HG03469 (cell line): ENCODE measurements around the gene STK32B.
"Not testable (repeated sequence)": the region's sequence is repeated elsewhere in the genome, so short reads cannot be mapped to it uniquely, and the experiment has no call there.

Source experiments
- ATAC-seq: cut with Tn5 transposase; IDR thresholded peaks from one replicate; pipeline ENCODE4 v1.9.1; 2021; ENCODE audit warnings: mild to moderate bottlenecking, moderate library complexity, moderate number of reproducible peaks; ENCODE audit not compliant: unreplicated experiment

STK32B gene

GRCh38 chr4:5066101-5066500 is 14.8 kb downstream of the STK32B start:
- ATAC-seq = no peak

DNA sequence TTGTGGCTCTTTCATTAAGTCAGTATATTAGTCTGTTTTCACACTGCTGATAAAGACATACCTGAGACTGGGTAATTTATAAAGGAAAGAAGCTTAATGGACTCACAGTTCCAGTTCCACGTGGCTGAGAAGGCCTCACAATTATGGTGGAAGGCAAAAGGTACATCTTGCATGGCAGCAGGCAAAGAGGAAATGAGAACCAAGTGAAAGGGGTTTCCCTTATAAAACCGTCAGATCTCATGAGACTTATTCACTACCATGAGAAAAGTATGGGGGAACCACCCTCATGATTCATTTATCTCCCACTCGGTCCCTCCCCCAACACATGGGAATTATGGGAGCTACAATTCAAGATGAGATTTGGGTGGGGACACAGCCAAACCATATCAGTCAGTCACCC is 15.7 kb downstream of the STK32B start:
- not testable (repeated sequence) for ATAC-seq

- ATAC-seq = no peak
Observed at GRCh38 chr4:5067908-5068307, 16.6 kb downstream of the STK32B start.

DNA sequence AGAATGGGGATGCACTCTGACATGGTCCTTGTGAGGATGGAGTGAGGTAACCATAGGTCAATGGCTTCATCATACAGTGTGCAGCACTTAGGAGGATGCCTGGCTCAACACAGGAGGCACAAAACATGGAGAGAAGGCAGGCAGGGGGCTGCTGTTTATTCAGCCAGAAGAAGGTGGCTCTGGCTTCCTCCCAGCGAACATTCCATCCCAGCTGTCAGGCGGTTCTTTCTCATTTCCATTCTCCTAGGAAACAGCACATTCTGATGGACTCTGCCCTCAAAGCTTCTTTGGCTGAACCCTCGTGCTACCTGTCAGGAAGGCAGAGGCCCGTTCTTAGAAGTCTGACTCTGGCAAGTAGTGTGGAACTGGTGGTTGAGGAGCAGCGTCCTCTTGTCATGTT is 18.6 kb downstream of the STK32B start:
- ATAC-seq = no peak

- no peak for ATAC-seq
Observed at GRCh38 chr4:5072948-5073347, 21.7 kb downstream of the STK32B start.

- ATAC-seq = no peak
Observed at GRCh38 chr4:5078009-5078408, 26.7 kb downstream of the STK32B start.

DNA sequence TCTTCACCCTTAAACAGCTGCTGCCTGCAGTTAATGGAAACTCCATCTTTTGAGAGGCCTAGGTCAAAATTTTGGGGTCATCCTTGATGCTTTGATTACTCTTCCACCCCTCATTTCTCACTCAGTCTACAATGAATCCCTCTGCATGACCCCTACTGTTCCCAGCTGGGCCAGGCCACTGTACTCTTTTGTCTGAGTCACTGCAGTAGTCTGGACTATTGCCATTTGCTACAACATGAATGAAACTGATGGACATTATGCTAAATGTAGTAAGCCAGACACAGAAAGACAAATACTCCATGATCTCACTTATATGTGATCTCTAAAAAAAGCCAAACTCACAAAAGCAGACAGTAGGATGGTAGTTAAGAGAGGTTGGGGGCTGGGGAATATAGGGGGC is 28.3 kb downstream of the STK32B start:
- ATAC-seq = no peak

DNA sequence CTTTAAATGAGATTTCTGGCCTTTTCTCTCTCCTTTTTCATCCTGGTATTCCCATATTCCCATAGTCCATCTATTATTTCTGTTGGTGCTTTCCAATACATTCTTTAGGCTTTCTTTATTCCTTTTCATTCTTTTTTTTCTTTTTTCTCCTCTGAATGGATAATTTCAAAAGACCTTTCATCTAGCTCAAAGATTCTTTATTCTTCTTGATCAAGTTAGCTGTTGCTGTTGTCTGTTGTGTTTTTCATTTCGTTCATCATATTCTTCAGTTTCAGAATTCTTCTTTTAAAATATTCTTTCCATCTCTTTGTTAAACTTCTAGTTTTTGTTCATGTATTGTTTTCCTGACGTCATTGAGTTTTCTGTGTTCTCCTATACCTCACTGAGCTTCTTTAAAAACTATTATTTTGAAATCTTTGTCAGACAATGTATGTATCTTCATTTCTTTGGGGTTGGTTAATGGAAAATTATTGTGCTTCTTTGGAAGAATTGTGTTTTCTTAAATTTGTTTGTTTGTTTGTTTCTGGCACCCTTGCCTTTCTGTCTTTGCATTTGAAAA is 30.2 kb downstream of the STK32B start:
- no peak for ATAC-seq

DNA sequence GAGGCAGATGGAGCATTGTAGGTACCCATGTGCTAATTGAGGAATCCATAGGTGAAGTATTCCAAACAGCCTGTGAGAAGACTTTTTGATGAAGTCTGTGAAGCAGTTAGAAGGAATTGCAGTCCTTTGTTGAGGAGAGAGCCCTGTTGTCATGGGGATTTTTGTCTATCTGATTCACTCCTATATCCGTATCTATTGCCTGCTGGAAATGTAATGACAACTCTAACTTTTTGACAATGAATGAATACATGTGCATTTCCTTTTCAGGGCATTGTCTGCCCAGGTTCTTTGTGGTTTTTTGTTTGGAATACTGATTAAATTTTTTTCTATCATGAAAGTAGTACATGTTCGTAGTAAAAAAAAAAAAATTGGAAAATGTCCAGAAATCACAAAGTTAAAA is 31.1 kb downstream of the STK32B start:
- no peak for ATAC-seq

GRCh38 chr4:5084911-5085475 is 33.7 kb downstream of the STK32B start:
- no peak for ATAC-seq

DNA sequence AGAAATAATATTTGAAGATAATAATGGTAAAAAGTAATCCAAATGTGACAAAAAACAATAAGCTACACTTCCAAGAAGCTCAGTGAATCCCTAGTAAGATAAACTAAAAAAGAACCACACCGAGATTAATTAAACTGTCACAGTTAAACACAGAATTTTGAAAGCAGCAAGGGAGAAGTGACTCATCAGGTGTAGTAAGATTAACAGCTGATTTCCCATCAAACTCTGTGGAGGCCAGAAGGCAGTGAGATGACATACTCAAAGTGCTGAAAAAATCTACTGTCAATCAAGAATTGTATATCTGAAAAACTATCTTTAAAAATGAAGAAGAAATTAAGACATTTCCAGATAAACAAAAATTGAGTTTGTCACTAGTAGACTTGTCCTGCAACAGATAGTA is 35.3 kb downstream of the STK32B start:
- ATAC-seq = no peak

- no peak for ATAC-seq
Observed at GRCh38 chr4:5096261-5096660, 45.0 kb downstream of the STK32B start.

DNA sequence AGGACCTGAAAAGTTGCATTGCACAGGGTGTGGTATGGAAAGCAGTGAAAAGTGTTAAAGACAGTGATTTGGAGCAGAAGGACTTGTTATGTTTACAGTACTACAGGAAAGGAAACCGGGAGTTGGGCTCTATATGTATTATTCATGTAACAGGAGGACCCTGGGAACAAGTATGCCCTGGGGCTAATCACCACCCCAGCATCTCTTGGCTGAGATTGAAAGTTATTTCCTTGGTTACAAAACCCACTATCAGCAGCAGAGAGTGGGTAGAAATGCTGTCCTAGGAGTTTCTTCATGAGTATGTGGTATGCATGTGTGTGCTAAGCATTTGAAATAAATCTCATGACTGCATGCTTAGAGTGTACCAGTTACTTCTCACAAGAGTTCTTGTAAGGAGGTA is 46.9 kb downstream of the STK32B start:
- no peak for ATAC-seq

GRCh38 chr4:5100336-5100735 is 49.1 kb downstream of the STK32B start:
- no peak for ATAC-seq

GRCh38 chr4:5100986-5101385 is 49.7 kb downstream of the STK32B start:
- ATAC-seq = no peak

DNA sequence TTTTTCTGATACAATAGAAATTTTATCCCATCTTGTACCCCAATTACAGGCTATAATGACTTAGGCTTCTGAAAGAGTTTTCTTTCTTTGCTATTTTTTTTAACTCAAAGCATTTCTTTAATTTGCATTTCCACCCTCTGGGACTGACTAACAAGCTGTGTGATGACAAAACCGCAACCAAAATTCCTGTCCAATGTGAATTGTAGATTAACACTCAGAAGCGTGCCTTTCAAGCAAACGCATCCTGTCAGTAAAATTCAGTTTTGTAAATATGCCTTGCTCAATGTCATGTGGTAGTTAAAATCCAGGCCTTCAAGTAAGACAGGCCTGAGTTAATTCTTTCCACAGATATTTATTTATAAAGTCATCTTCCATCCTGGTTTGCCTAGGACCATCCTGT is 50.3 kb downstream of the STK32B start:
- ATAC-seq = no peak

DNA sequence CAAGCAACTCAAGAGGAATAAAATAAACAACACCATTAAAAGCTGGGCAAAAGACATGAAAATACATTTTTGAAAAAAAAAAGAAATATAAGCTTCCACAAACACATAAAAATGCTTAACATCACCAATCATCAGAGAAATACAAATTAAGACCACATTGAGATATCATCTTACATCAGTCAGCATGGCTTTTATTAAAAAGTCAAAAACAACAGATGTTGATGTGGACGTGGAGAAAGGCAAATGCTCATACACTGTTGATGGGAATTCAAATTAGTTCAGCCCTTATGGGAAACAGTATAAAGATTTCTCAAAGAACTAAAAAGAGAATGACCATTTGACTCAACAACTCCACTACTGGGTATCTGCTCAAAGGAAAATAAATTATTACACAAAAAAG is 59.6 kb downstream of the STK32B start:
- no peak for ATAC-seq

DNA sequence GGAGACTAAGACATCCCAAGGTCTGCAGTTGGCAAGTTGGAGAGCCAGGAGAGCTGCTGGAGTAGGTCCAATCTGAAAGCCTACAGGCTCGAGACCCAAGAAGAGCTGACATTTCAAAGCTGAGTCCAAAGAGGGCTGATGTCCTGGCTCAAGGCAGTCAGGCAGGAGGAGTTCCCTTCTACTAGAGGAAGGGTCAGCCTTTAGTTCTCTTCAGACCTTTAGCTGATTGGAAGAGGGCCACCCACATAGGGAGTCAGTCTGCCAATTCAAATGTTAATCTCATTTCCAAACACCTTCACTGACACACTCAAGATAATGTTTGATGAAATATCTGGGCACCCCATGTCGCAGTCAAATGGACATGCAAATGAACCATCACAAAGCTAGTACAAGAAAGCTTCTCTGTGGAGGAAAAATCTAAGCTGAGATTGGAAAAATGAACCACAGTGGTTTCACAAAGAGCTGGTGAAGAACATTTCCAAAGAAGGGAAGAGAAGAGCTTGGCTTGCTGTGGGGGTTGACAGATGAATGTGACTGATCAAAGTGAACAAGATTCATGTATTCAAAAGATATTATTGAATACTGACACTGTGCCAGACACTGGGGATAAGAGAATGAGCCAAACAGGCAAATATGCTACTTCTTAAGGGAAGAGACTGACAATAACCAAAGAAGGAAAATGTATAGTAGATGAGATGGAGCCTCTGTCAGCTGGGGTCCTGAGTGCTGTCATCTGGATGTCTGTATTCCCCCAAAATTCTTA is 61.2 kb downstream of the STK32B start:
- ATAC-seq = no peak

GRCh38 chr4:5114950-5115349 is 63.7 kb downstream of the STK32B start:
- no peak for ATAC-seq

- no peak for ATAC-seq
Observed at GRCh38 chr4:5118091-5118786, 67.0 kb downstream of the STK32B start.

DNA sequence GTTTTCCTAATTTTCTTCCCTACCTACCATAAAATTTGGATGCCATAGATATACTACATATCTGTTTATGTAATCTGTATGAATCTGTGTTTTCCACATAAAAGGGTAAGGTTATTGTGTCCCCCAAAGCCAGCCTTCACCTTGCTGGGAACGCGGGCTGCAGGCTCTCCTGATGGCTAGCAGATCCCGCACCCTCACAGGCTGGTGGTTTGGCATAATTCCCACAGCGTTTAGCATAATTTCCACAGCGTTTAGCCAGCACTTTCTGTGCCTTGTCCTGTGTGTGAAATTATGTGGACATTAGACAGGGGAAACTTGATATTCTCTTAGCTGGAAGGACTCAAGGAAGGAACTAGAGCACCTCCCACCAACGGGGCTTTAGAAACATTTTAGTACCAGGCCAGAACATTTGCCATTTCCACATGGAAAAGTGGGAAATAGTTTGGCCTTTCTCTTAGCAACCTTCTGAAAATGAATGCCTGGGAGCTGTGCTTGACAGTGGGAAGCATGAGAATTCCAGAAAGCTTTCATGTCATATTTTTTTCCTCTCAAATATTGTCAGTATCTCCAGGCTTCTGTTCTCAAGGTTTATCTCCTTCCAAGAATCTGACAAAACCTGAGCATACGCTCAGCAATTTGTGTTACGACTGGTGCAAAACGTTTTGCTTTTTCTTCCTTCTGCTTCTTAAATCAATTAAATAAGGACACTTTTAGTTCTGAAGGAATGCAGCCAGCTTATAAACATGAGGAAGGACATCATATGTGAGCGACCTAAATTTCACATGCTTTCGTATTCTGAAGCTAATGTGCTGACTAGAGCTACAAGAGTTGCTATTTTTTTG is 67.9 kb downstream of the STK32B start:
- no peak for ATAC-seq
